Endometrium (tissue), 2 donors: ENCODE data around the gene SH3TC1.

ENCODE experiments used
- FAIRE-seq: peaks from 2 replicates; lab custom pipeline; 2012; peaks lifted over from hg19 to GRCh38; lab: Jason Lieb, UNC
- donor health status: control.
- donor health status: control.

SH3TC1 gene

DNA sequence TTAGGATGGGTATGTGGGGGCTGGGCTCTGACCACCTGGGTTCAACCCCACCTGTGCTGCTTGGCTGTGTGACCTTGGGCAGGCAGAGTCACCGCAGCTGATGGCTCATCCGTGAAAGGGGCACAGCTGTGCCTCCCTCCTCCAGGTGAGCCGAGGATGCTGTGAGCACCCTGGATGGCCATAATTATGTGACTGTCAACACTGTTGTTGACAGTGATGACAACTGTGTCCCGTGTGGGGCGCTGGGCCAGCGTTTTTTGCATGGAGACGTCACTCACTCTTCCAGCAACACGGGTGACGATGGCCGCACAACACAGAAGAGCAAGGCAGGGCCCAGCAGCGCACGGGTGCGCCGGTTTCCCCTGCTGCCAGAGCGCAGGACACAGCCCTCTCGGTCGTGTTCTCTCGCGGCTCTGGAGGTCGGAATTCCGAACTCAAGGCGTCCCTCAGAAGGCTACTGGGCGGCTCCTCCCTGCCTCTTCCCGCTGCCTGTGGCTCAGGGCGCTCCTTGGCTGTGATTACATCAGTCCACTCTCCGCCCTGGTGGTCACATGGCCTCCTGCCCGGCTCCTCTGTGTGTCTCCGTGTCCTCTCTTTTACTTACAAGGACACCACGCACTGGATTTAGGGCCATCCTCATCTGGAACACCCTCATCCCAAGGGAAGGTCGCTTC, 1.3 kb downstream of the SH3TC1 start:
- no peak for FAIRE-seq

DNA sequence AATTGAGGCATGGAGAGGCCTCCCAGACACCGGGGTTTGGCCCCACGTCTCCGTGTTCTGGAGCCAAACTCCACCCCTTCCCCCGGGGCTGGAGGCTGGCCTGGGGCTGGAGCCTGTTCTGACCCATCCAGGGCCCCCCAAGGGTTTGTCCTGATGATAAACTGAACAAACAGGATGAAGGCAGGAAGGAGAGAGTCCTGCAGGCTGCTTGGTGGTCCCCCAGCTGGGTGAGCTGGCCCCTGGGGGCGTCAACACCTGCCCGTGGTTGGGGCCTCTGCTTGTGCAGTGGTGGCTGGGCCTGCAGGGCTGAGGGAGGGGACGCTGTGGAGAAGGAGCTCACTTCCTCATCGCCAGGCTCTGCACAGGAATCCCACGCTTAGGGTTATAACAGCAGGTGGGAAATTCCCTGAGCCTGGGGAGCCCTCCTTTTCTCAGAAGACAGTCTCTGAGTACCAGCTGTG, 2.3 kb downstream of the SH3TC1 start:
- FAIRE-seq = no peak

DNA sequence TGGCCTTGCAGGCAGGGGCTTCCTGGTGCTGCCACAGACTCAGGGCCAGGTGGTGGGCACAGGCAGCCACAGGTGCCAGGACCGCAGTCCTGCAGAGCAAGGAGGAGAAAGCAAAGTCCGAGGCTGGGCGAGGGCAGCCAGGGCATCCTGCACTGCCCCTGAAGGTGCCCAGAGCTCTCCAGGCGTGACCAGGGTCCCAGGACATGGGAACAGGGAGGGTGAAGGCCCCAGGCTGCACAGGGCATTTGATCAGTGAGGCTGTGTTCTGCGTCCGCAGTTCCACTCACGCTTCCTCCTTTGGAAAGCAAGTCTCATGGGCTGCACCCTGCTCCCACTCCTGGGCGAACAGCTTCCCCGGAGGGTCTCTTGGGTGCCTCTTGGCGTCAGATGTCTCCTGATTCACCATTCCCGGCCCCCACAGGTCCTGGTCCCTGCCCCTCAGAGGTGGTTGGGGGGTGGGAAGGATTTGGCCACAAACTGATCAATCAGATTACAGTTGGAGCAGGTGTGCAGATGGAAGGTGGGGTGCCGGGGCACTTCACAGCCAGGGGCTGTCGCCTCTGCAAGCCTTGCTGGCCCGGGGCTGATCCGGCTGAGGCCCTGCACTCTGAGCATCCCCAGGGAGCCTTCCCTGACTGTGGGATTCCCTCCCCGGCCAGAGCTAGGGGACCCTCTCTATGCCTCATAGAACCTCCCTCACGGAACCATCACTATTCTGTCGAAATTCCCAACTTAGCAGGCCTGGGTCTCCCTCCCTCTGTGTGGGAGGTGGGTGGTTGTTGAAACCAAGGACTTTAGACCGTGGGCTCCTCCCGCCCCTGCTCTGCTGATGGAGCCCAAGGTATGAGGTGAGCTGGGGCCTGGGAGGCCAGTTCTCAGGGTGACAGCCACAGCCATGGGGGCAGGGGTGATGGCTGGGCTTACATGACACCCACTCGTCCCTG, 3.3 kb downstream of the SH3TC1 start:
- FAIRE-seq = no peak

DNA sequence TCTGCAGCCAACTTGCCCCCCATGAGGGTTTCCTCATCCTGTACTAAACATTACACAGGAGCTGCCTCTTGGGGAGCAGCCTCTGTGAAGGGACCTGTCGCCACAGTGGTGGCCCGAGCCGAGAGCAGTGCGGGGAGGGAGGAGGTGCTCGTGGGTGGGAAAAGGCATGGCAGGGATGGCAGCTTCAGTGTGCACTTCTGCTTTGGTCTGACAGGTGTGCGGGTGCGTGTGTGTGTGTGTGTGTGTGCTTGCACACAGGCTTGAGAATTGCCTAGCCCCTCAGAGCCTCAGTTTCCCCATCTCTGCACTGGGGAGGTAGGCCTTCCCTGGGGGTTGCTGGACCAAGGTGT, 3.9 kb downstream of the SH3TC1 start:
- FAIRE-seq = no peak

DNA sequence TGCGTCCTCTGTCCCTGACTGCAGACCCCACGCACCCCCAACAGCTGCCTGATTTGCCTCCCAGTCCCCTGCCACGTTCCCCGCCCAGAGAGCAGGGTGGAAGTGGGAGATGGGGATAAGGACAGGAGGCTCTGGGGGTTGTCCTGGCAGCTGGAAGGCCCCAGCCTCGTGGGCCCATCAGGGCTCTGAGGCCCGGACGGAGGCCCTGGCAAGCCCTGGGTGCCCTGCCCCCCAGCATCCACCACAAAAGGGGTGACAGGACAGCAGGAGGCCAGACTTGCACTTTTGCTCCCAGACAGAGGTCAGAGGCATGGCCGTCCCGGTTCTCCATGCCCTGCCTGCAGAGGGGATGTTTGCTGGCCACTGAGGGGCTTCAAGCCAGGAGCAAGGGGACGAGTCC, 4.7 kb downstream of the SH3TC1 start:
- FAIRE-seq = no peak

DNA sequence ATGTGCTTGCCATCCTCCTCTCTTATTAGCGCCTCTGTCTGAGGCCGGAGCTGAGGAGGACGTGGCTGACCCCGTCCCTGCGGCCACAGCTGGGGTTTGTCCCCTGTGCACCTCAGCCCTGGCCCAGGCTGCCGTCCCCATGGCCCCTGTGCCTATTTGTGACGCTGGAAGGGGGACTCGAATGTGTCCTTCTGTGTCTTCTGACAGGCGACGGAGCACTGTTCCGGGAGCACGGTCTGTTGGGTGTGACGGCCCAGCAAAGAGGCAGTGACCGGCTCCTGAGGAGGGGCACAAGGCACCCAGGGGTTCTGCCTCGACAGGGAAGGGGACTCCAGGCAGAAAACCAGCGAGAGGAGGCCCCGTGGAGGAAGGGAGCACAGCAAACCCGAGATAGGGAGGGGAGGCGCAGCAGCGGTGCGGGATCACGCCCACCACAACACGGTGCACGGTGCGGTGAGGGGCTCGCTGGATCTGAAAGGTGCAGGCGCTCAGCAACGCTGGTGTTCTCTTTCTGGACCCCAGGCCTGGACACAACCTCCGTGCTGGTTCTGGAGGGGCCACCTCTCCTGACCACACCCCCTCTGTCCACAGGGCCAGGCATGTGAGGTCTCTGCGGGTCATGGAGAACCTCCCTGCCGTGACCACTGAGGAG, 5.6 kb downstream of the SH3TC1 start:
- FAIRE-seq = no peak

DNA sequence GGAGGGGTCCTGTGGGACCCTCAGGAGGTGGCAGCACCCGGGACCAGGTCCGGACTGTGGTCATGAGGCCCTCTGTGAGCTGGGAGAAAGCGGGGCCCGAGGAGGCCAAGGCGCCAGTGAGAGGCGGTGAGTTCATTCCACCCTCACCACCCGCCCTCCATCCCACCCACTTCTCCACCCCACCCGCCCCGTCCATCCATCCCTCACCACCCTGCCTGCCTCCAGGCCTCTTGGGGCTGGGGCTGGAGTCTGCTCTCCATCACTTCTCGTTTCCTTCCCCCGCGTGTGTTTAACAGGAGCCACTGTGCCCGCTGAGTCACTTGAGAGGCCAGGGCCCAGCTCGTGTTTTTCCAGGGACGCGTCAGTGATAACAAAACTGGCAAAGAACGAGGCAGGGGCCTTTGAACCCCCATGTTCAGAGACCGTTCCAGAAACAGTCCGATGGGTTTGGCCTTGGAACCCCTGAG, 6.2 kb downstream of the SH3TC1 start:
- FAIRE-seq = no peak

DNA sequence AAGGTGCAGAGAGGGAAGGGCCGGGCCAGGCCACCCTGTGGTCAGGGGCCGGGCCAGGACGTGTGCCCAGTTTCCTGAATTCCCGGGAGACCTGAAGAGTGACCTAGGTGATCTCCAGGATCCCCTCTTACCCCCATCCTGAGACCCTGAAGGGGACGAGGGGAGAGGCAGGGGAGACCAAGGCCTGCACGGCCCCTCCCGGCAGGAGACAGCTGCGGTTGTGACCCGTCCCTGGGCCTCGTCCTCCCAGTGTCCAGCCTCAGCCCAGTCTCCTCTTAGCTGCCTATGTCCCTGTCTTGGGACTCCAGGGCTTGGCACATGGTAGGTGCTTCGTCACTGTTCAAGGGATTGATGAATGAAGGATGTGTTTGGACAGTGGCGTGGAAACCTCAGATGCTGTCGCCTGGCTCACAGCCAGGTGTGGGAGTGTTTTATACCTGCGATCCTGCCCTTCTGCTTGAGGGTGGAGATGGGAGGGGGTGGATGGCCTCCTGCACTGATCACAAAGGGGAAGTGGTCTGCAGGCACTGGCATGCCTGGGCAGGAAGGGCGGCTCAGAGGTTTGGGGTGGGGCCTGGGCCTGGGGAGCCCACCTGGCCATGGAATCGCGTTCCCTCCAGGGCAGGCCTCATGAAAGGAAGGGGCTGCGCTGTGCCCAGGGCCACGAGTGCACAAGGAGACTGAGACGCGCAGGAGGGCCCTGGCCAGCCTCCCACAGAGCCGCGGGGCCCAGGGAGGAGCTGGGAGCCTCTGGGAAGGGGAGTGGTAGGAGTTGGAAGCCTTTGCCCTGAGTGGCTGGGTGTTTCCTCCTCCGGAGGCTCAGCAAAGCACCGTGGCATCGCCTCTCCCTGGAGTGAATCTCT, 6.9 kb downstream of the SH3TC1 start:
- FAIRE-seq = no peak

DNA sequence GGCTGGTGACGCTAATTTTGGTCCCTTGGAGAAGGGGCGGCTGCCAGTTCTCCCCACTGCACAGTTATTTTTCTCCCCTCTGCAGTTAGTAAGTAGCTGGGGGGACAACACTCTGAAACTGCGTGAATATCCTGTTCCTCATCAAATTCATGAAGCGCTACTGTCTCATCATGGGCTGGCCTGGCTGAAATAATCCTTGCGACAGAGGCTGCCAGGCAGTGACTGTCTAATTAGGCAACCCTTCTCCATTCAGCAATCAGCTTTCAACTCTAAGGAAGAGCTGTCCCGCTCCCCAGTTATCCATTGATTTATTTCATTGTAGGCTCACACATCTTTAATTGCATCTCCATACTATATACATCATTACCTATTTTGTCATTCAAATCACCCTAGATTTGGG, 8.2 kb downstream of the SH3TC1 start:
- no peak for FAIRE-seq

DNA sequence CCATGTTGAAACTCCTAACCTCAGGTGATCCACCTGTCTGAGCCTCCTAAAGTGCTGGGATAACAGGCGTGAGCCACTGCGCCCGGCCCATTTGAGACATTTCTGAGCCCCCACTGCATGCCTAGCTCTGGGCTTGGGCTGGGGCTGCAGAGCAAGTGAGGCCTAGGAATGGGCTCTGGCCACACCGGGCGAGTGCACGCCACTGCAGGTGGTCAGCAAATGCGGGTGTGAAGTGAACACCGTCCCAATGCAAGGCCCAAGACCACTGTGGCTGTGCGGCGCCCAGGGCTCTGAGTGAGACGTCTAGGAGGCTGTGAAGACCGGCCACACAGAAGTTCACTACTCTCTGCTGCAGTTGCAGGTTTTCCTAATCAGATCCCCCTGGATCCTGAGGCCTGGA, 9.5 kb downstream of the SH3TC1 start:
- no peak for FAIRE-seq

DNA sequence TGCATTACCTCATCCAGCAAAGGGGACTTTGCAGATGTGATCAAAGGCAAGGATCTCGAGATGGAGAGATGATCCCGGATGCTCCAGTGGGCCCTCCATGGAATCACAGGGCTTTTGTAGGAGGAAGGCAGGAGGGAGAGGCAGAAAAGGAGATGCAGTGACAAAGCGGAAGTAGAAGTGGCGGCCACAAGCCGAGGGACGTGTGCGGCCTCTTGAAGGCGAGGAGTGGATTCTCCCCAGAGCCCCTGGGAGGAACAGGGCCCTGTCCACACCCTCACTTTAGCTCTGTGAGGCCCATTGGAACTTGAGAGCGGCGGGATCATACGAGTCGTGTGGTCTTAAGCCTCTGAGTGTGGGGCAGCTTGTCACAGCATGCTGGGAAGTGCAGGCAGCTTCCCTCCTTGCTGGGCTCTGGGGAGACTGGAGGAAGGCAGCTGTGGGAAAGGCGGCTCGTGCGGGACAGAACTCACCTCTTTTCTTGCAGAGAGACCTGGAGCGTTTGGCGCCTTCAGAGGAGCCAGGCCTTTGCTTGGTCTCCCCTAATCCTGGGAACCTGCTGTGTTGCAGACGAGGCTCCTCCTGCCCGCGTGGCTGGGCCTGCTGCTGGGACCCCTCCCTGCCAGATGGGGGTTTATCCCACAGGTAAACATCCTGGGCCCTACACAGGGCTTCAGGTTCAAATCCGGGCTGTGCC, 10.2 kb downstream of the SH3TC1 start:
- no peak for FAIRE-seq

DNA sequence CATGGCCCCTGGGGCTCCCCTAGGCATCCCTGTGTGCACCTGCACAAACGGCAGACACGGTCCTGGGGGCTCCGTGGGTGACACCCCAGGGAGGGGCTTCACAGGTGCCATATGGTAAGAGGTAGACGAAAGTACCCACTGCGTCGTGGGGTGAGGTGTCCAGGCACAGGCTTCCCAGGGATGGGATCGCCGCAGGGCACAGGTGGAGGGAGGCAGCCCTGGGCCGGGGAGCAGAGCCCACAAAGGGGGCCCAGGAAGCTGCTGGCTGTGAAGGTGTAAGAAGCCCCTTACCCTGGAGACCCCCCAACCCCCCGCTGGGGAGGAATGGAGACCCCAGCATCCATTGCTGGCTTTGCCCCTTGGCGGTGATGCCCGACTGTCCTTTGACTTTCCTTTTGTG, 10.9 kb downstream of the SH3TC1 start:
- FAIRE-seq = no peak

DNA sequence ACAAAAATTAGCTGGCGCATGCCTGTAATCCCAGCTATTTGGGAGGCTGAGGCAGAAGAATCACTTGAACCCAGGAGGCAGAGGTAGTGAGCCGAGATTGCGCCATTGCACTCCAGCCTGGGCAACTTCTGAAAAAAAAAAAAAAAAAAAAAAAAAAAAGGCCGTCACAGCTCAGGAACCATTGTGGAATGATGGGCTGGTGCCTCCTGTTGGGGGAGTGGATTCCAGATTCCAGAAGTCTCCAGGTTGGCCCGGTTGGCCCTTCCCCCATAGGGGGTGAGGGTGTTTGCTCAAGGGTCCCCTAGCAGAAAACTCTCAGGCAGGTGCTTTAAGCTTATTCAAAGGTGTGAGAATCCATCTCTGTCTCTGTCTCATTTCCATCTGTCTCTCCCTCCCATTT, 11.5 kb downstream of the SH3TC1 start:
- FAIRE-seq = no peak

DNA sequence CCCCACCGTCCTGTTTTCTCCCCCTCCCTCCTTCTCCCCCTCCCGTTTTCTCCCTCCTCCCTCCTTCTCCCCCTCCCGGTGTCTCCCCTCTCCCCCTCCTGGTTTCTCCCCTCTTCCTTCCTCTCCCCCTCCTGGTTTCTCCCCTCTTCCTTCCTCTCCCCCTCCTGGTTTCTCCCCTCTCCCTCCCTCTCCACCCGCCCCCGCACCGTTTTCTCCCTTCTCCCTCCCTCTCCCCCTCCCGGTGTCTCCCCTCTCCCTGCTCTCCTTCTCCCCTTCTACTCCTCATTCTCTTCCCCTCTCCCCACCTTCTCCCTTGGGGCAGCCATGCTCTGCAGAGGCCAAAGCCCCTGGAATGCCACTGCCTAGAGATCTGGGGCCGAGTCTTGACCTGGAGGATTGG, 12.2 kb downstream of the SH3TC1 start:
- no peak for FAIRE-seq

DNA sequence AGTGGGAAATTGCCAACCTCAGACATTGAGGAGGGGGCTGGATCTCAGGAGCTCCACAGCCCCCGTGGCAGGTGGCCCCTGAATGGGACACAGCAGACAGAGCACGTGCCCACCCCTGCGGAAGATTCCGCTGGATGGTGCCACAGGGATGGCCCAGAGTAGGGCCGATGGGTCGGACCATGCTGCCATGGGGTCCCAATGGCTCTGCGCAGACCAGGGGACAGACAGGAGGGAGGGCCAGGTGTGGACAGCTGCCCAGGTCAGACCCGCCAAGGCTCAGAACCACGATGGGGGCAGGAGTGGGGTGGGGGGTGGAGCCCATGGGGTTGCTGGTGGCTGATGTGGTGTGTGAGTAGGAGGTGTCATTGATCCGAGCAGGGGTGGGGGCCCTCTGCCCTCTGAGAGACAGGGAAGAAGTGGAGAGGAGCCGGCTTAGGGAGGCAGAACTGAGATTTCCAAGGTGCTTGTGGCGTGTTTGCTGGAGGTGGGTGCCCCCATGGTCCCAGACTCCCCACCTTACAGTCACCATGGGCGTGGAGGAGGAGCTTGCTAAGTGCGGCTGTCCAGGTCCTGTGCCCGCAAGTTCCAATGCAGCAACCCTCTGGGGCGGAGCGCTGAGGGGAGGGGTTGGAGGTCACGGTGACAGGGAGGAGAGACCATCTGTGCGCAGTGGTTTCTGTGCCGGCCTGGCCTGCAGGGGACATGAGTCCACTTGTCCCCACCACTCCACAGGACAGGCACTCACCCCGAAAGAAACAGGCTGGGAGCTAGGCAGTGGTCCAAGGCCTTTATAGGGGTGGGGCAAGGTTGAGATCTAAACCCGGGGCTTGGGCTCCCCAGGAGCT, 12.9 kb downstream of the SH3TC1 start:
- no peak for FAIRE-seq

DNA sequence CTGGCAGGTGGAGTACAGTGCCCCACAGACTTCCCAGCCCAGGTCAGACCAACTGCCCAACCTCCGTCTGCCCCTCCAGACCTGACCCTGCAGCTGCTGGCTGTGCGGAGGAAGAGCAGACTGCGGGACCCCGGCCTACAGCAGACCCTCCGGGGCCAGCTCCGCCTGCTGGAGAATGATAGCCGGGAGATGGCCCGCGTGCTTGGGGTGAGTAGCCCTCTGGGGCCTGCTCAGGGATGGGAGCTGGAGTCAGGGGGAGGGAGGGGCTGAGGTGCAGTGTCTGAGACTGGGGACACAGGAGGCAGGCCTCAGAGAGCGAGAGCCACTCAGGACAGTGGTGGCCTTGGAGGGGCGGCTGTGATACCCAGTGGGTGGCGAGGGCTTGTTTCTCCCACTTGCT, 13.5 kb downstream of the SH3TC1 start:
- no peak for FAIRE-seq

DNA sequence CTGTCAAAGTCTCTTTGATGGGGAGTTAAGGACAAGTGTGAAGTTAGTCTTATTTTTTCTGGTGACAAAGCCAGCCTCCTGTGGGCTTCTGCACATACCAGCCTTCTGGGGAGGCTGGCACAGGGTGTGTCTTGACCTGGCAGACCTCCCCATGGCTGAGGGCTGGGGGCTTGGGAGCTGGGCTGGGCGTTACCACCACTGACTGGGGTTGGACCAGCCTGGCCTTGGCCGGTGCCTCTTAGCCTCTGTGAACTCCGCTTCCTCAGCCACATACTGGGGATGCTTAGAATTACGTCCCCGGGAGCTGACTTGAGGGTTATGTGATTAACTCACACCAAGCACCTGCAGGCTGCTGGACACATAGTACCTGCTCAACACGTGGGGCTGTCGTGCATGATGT, 14.0 kb downstream of the SH3TC1 start:
- no peak for FAIRE-seq

DNA sequence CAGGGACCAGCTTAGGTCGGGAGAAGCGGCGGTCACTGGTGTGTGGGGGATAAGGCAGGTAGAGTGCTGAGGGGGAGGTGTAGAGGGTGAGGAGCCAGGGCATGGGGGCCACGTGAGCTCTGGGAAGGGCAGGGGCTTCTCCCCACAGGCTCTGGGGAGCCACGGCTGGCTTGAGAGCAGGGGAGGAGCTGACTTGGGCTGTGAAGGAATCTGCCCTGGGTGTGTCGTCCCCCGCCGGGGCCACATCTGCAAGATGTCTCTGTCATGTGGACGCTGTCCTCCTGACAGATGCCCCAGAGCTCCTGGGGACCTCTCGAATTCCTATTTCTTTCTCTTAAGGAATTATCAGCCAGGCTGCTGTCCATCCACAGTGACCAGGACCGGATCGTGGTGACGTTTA, 15.0 kb downstream of the SH3TC1 start:
- FAIRE-seq = no peak

DNA sequence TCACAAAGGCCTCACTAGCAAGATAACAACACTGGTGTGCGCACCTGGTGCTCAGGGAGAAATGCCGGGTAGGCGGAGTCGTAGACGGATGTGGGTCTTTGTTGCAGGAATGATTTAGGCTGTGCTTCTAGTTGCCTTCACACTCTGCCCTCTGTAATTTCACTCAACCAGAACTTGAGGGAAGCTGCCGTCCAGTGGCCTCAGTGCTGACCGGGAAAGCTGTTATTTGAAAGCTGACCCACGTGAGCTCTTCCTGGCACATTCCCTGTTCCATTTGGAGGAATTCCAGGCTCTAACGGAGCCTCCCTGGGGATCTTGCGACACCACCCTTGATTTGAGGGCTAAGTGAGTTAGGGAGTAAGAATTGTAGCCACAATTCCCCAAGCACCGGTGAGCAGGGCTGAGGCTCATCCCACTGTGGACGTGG, 15.9 kb downstream of the SH3TC1 start:
- FAIRE-seq = no peak

DNA sequence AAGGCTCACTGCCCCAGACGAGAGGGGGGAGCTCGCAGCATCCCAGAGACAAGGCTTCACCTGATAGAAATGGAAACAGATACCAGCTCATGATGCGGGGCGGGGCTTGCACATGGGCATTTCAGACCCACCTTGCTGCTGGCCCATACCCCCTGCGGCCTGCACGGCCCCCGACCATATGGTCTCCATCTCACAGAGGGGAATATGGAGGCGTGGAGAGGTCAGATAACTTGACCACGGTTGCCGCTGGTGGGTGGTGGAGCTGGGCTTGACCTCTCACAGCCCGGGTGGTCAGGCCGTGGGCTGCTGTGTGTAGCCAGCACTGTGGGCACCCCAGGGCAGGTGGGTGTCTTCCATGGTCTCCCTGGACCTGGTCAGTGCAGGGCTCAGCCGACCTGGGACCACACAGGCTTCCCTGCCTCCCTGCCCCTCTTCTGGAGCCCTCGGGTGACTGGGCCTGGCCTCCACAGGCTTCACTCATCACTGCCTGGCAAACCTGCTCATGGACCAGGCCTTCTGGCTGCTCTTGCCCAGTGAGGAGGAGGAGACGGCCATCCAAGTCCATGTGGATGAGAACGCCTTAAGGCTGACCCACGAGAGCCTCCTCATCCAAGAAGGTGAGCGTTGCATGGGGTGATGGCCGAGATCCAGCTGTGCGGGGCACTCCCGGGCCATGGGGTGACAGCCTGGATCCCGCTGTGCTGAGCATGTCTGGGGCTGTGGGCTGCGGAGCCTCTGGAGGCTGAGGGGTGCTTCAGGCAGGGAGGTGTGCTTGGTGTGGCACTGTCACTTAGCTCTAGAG, 16.8 kb downstream of the SH3TC1 start:
- FAIRE-seq = no peak
